Stimulated activated CD4-positive, alpha-beta T cell treated with anti-CD3 and anti-CD28 coated beads, Interleukin-15, amount 100 ng/mL, for 48 hours (primary cell): Measurements from ENCODE around the gene FBN2.
"Not testable (repeated sequence)": the region's sequence is repeated elsewhere in the genome, so short reads cannot be mapped to it uniquely, and the experiment has no call there.

Experiments
- DNase-seq, 2 donors: peaks; one replicate each; pipeline ENCODE4 v3.0.0-alpha.2; 2020; ENCODE audit warnings: low read depth in 2 of 2

FBN2 gene

DNA sequence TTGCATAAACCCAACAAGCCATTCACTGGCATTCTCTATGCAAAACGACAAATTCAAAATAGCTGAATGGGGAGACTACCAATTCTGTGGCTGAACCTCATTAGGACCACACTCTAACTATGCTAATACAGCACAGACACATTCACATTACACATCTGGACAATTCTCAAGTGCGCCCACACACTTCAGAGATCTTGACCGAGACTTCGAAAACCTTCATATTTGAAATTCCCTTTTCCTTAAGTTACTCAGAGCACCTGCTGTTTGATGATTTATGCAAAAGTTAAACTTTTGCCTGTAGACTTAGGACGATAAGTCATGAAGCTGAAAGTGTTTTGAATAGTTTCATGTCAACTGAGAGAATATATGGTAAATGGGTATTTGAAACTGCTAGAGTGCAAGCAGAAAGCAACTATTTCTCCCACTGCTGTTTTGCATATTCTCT is 111.9 kb downstream of the FBN2 start:
- DNase-seq, result no peak

DNA sequence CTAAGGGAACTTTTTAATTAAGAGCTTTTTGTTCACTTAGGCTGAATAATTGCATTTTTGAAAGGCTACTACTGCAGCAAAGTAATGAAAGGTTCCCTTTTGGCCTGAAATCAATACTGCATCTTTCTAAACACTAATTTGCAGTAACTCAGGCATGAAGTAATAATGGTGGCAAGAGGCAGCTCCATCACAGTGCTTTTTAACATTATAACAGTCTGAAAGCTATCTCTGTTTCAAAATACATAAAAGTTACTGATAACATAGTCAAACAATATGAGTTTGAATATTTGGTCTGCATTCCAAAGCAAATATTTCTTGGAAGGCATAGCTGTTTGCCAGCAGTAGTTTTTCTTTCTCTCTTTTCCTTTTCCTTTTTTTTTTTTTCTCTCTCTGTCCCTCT is 113.4 kb downstream of the FBN2 start:
- no peak for DNase-seq

DNA sequence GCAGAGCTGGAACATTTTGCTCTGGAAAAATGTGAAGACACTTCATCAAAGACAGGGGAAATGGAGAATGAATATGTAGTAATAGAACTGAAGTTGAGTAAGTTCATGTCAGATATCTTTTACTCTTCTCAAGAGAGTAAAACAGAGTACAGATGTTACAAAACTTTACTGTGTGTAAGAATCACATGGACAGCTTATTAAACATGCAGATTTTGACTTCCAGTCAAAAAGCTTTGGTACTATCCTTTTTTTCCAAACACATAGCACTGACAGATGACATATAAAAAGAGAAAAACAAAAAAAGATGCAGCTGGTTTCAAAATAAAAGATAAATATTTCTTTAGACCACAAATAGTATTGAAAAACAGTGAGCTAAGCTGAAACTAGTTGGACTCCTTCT is 115.4 kb downstream of the FBN2 start:
- DNase-seq, result no peak

DNA sequence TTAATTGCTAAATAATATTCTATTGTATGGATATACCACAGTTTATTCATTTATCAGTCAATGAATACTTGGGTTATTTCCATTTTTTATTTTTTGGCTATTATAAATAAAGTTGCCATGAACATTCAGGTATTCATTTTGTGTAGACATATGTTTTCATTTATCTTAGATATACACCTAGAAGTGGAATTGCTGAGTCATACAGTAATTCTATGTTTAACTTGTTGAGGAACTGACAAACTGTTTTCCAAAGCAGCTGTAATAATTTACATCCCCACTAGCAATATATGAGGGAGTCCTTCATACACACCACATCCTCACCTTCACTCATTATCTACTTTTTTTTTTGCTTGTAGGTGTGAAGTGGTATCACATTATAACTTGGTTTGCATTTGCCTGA is 123.6 kb downstream of the FBN2 start:
- DNase-seq, result no peak

DNA sequence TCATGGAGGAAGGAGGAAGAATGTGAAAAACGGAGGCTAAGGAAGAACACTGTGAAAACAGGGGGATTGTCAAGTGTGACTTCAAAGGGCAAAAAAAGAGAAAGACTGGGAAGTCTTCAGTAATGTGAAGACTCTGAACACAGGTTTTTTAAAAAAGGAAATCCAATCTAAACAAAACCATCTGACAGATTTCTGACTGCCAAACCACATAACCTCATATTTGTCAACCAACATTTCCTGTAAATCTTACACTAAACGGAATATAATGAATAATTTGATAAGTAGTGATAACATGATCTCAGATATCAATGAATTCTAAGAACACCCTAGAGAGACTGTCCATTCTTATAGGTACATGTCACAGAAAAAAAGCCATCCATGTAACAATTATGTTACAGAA is 124.7 kb downstream of the FBN2 start:
- no peak for DNase-seq

DNA sequence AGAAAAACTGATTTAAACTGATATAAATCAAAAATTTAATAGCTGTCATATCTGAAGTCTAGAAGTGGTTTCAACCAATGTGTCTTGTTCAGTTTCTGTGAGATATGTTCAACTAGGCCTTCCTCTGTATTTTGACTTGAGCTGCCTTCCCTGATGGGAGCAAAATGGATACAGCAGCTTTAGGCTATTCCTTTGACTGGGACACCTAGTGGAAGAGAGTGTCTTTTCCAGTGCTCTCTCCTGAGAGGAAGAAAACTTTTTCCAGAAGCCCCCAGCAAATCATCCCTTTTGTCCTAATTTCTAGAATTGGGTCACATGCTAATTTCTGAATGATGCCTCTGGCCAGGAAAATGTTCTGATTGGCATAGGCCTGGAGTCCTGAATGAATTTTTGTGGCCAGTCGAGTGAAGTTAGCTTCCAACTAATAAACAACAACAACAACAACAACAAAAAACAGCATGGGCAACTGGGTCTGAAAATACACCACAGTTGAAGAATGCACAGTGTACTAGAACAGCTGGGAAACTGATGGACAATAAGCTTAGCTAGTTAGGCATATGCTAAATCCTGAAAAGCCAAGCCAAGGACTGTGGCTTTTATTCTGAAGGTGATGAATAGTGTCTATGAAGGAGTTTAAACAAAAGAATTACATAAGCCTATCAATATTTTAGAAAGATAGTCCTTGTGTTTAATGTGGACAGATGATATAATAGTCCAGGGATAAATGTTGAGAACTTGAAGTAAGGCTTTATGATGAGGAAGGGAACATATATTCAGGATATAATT is 125.7 kb downstream of the FBN2 start:
- no peak for DNase-seq

DNA sequence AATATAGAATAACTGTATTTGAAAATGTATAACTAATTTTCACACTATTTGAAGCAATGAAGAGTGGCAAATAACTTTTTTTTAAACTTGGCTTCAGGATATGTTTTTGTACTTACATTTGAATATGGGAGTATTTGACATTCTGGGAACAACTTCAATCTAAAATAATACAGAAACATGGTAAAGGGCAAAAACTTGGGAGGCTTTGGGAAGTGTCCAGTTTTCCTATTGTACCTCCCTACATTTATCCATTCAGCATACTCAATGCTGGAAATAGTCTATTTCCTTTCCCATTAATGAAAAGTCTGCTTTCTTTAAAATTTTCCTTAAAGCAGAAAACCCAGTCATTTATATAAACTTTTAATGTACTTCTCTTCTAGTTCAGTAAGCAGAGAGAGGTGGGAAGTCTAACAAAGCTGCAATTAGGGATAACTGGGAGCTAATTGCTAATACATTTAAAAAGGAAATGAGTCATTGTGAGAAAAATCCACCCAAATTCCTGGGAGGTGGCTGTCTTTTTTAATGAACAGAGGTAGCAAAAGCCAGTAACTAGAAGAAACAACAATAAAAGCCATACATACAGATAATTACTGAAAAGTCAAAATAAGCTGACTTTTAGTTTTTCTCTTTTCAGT is 128.8 kb downstream of the FBN2 start:
- DNase-seq, result no peak

DNA sequence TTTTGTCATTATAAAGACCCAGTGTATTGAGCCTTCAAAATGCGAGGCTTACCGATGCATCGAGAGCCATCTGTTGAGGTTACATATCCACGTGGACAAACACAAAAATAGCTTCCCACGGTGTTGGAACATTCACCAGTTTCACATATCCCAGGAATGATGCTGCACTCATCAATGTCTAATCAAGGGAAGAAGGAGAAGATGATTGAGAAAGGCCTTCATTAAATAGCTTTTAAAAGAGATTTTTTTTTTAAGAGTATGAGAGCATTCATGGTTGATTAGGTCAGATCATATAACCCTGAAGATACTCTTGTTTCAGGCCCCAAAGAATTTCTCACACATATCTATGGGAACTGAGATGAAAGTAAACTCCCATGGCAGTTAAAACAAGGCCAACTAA is 129.4 kb downstream of the FBN2 start:
- DNase-seq, result no peak

DNA sequence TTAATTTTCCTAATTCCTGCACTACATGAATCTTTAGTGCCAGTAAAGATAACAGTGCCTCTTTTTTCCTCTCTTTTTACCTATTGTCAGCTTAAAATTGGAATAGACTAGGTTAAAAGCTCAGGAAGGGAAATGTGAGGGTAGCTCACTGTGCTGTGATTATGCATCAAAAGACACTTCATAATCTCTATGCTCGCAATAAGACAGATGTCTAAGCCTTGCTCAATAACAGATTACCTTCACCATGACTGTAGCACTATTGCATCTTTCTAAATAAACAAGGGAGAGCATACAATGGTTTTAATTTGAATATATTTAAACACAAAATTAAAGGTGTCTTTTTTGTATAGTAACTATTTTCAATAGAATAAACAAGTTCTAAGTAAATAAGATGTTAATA is 130.1 kb downstream of the FBN2 start:
- DNase-seq, result no peak

DNA sequence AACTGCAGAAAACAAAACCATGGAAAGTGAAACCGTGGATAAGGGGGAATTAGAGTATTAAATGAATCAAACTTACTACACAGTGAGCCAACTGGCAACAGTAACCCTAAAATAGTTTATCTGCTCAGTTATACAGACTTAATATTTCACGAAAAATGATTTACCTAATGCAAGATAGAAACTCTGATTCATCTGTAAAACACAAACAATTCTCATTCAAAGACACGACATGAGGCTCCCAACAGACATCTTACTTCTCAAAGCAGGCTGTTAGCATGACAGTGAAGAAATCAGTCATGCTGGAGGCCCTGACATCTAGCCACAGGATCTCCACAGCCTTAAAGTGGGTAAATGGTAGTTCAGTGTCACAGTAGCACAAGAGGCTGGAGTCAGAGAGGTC is 131.2 kb downstream of the FBN2 start:
- no peak for DNase-seq

DNA sequence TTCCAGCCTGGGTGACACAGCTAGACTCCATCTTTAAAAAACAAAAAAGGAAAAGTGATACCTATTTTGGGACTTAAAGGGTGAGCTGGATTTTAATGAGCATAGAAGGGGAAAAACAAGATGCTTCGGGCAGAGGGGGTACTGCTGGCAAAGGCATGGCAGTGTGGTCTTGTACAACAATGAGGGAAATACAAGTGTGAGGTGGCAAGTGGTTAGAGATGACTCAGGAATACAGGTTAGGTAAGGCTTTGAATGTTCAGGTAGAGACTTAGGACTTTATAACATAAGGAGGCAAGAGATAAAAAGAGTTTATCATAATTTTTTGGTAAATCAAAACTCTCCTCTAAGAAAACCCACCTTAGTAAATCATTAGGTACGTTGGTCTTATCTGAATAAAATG is 132.9 kb downstream of the FBN2 start:
- DNase-seq, result no peak

DNA sequence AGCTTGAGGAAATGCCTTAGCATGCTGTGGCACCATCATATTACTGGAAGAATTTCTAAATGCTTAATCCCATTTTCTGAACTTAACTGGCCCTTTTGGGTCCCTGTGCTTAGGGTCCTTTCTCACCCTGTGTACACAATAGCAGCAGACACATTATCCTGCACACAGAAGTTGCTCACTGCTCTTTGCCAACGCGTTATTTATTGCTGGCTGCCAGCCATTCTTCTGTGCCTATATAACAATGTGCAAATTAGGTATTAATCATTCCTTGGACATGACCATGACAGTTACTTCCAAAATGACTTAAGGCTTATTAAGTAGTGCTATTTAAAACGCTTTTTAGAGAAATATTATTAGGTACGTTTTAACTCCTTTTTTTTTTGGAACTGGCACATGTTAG is 134.7 kb downstream of the FBN2 start:
- no peak for DNase-seq

DNA sequence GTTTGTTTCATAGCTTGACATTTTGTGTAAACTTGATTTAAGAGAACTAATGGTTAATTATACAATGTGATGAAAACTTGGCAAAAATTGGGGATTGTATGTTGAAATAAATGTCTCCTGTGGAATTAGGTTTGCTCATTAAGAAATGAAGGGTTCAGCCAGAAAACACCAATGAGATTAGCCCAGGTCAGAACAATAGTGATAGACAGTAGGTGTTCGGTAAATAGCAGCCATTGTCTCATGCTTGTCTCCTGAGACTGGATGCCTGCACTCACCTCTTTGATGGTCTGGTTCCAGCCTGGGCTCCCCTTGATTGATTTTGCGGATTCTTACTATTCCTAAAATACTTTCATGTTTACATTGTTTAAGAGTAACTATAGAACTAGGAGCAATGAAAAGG is 135.5 kb downstream of the FBN2 start:
- DNase-seq, result no peak

DNA sequence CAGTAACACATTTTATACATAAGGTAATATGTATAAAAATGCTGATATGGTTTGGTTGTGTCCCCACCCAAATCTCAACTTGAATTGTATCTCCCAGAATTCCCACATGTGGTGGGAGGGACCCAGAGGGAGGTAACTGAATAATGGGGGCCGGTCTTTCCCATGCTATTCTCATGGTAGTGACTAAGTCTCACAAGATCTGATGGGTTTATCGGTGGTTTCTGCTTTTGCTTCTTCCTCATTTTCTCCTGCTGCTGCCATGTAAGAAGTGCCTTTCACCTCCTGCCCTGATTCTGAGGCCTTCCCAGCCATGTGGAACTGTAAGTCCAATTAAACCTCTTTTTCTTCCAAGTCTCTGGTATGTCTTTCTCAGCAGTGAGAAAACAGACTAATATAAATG is 137.3 kb downstream of the FBN2 start:
- DNase-seq, result not testable (repeated sequence)

DNA sequence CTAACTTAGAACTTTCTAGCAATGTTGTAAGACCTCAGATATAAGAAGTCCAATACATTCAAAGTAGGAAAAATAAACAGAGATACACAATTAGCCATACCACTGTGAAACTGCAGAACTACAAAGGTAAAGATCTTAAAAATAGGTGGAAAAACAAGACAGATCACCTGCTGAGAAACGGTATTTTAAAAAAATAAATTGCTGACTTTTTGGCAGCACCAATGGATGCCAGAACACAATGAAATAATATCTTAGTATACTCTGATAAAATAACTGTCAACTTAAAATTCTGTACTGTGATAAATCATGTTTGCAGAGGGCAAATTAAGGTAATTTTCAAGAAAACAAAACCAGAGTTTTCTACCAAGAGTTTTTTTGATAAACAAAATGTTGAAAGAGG is 138.9 kb downstream of the FBN2 start:
- no peak for DNase-seq

DNA sequence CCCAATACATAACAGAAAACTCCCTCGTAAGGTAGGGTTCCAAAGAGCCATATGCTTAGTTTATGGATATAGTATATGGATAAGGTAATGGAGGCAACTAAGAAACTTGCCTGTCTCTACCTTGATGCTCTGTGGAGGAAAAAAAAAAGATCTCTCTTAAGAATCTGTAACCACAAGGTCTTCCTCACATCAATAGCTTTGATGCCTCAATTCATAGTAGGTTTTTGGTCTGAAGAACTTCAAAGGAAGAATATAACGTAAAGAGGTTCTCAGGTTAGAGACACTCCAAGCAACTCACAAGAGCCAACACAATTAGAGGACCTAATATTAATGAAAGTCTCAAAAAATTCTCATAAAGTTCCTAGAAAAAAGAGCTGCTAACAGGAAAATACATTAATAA is 140.2 kb downstream of the FBN2 start:
- DNase-seq, result no peak

DNA sequence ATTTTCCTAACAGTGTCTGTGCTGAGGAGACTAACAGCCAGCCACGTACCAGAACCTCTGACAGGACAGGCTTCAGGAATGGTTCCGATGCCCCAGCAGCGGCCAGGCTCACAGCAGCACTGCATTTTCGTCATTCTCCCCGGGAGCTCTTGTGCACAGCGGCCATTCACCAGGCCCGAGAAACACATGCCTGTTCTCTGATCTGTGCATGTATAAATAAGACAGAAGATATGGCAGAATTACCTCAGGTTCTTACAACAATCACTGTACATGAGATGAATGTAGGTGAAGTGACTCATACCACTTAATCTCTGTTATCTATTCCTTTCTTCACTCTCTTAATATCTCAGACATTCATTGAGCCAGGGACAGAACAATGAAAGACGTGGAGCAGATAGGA is 143.0 kb downstream of the FBN2 start:
- DNase-seq, result no peak

DNA sequence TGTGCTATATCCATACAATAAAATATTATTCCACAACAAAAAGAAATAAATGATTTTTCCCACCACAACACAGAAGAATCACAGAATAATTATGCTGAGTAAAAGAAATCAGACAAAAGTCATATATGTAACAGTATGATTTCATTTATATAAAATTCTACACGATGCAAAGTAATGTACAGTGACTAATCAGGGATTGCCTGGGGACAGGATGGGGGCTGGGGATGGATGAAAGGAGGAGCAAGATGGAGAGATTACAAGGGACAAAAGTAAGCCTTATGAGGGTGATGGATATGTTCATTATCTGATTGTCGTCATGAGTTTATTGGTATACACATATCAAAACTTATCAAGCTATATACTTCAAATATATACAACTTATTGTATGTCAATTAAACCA is 154.0 kb downstream of the FBN2 start:
- DNase-seq, result no peak

DNA sequence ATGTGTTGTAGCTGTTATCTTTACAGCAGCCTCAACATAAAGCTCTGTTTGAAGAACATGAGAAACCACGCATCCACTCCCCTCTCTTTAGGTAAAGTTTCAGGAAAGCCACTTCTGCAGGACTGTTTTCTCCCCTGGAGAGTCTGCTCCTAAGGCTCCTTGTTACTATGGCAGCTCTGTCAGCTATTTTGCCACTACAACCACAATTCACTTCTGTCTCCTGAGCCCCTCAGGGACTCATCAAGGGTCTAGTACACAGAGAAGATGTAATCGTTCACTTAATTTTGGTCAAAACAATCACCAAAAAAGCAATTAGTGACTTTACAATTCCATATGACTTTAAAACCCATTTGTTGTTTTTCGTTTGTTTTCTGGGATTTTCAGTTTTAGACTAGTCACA is 157.7 kb downstream of the FBN2 start:
- DNase-seq, result no peak

DNA sequence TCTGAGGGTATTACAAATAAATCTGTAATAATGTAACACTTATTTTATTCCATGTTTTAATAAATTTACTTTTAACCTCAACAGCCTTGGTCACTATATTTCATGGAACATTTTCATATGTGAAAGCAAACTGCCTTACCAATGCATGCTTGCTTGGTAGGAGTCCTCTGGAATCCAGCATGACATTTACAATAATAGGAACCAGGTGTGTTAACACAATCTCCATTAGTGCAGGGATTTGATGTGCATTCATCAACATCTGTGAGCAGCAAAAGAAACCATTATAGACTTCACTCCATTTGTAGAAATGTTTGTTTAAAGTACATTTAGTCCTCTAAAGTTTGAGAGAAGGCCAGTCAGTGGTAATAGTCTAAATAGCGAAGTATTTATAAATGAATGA is 159.4 kb downstream of the FBN2 start:
- DNase-seq, result no peak

DNA sequence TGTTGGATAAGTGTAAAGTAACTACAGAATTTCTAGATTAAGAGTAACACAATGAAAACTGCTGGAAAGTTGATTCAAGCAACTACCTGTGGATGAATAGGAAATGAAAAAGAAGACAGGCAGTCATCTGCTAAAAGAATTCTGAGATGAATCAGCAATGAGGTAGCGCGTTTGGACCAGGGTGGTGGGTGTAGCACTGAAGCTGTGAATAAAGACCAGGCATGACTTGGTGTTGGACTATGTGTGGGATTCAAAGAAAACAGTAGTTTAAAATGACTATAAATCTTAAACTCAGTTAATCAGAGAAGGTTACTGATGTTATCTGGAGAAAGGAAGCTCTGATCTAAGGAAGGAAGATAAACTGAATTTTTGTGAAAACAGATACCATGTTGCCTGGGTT is 159.8 kb downstream of the FBN2 start:
- no peak for DNase-seq

DNA sequence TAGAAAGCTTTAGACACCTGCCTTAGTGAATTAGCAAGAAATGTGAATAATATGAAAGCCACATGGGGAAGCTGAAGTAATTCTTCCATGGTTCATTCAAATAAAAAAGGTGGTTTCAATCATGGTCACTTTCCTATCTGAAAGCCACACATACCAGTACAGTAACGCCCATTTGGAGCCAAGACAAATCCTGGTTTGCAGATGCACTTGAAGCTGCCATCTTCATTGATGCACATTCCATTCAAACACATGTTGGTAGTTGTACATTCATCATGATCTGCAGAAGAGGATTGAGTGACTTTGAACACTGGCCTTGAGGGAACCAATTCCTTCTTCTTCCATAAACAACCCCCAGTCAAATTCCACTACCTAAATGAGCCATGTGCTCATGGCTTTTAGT is 161.5 kb downstream of the FBN2 start:
- DNase-seq, result no peak

DNA sequence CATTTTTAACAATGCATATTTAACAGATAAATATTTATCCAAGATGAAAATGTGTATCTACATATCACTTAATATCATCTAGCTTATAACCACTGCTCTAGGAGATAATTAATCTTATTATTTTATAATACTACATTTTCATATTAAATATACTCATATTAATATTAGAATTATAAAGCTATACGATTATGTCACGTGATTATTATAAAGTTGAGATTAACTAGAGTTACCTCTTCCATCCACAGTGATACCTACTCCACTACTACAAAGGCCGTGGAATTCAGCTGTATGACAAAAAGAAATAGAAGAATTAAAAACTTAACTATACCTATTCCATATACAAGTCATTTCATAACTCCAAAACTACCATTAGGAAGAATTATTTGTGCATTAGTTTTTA is 171.9 kb downstream of the FBN2 start:
- DNase-seq, result no peak

DNA sequence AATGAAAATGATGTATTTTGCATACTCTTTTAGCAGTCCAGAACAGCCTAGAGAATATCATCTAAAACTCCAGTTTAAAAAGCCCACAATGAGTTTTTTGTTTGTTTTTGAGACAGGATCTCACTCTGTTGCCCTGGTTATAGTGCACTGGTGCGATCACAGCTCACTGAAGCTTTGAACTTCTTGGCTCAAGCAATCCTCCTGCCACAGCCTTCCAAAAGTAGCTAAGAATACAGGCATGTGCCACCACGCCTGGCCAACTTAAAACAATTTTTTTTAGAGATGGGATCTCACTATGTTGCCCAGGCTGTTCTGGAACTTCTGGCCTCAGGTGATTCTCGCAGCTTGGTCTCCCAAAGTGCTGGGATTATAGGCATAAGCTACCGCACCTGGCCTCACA is 175.7 kb downstream of the FBN2 start:
- no peak for DNase-seq
